GM21619 (cell line): ENCODE measurements around the gene DTD1.
A peak's percentile ranks its signal among the peaks of the same experiment; 100 is the strongest.

Experiments used
- ATAC-seq: cut with Tn5 transposase; IDR thresholded peaks from one replicate; pipeline ENCODE4 v1.9.1; 2021; ENCODE audit not compliant: unreplicated experiment

DTD1 gene

DNA sequence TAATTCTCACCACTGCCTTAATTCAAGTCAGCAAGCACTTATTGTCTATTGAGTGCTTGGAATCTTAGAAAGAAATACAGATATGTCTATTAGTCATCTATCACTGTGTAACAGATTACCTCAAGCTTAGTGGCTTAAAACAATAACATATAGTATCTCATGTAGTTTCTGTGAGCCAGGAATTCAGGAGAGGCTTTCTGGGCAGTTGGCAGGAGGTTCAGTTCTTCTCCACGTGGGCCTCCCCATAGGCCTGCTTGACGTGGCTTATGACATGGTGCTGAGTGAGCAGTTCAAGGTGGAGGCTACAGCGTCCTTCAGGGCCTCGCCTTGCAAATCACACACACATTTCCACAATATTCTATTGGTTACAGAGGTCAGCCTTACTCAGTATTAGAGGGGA is 69.7 kb downstream of the DTD1 start:
- ATAC-seq = no peak

- ATAC-seq = peak; percentile 45
These were observed 74.6 kb downstream of the DTD1 start for GRCh38 chr20:18662279-18663040.

DNA sequence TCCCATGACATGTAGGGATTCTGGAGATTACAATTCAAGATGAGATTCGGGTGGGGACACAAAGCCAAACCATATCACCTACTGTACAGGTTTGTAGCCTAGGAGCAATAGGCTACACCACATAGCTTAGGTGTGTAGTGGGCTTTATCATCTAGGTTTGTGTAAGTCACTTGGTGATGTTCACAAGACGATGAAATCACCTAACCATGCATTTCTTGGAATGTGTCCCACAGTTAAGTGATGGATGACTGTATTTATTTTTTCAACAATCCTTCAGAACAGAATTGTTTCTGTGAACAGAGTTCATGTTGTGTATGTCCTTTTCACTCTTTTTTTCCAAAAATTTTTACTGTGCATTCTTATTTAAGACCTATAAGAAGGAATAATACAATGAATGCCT is 76.1 kb downstream of the DTD1 start:
- no peak for ATAC-seq

DNA sequence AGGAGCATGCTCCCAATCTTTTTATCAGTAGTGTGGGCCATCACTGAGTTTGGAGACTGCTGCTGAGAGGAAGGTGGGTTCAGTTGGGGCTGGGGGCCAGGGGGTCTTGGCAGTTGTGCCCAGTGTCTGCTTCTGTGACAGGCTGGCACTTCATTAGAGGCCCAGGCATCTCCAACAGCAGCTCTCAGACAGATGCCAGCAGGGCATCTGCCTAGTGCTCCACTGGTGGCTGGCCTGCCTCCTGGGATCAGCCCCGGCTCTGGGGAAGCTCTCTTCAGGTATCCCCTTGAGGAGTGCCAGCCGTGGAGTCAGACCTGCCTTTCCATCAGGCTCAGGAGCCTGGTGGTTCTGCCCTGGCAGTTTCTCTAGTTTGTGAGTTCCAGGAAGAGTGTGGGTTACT is 77.3 kb downstream of the DTD1 start:
- ATAC-seq = no peak

- no peak for ATAC-seq
These were observed 79.1 kb downstream of the DTD1 start for GRCh38 chr20:18666803-18667415.

DNA sequence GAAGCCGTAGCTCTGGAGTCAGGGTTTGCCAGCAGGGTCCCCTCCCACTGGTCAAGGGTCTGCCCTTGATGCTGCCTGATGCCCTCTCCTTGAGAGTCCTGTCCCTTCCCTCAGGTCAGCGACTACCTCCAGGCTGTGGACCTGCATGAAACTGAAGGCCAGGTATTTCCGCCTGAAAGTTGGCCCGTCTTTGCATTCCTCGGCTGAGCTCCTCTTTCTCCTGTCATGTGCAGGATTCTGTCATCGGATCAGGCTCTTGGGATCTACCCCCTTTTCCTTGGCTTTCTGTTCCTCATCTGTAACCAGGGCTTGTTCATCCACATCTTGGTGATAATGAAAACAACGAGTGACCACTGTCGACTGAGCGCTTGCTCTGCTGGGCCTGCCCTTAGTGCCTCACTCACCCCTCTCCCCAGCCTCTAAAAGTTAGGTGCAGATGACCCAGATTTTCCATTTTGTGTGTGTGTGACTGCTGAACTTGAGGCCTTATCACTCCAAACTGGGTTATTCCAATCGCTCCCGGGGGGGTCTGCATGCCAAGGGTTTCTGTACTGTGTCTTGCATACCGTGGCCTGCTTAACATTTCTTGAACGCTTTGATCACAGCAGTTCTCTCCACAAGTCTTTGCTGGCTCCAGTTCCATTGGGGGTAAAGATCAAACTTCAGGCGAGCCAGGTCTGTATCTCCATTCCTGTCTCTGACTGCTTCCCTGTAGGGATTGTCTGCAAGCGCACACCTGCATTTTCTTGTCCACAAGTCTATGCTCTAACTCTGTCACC is 81.6 kb downstream of the DTD1 start:
- no peak for ATAC-seq

DNA sequence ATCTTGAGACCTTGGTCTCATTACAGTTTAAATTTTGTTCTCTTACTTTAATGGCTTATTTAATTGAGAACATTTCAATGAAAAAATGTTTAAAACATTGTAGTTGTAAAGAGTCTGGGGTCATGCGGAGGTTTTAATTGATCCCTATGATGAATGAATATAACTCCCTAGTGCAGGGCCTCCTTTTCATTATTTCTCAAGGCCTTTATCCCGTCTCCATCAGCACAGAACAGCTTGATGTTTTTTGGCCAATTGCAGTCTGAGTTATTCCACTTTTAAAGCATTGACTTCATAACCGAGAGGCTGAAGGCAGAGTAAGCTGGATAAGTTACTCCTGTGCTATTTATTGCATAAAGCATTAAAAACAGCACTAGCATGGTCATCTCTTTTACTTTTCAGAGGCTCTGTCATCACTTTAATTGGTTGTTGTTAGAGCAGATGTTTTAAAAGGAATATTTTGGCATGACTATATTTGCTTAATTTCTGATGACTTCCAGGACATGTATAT is 83.4 kb downstream of the DTD1 start:
- ATAC-seq = no peak

DNA sequence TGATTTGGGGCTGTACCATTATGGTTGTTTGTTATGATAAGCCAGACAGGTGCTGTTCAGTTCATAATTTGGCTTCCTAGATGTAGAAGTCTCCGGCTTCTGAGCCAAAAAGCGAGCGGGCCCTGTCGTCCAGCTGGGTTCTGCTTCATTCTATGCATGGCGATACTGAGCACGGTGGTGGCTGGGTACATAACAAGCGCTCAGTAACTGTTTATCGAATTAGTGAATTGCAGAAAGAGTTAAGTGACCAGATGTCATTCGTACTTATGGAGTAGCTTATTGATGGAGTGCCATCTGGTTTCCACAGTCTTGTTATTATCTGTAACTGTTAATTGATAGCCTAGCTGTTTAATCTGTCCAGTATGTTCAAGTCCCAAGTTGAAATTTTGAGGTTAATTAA is 85.0 kb downstream of the DTD1 start:
- no peak for ATAC-seq

- ATAC-seq = no peak
These were observed 88.5 kb downstream of the DTD1 start for GRCh38 chr20:18676396-18676795.

DNA sequence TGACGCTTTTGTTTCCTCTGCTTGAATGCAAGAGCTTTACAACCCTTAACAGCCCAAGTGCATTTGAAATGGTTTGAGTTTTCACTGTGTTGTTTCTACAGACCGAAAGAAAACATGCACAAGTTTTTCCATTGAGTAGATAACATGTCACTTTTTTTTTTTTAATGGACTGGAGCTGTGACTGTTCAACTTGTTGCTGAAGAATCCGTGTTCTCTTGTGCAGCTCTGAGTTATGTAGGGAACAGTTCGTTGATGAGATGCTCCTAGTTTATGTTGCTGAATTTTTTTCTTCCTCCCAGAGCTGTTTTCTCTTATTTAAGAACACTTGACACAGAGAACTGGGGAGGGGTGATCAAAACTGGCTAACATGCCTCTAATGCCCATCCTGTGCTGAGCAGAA is 89.3 kb downstream of the DTD1 start:
- no peak for ATAC-seq

GRCh38 chr20:18678549-18679419 is 90.9 kb downstream of the DTD1 start:
- no peak for ATAC-seq

DNA sequence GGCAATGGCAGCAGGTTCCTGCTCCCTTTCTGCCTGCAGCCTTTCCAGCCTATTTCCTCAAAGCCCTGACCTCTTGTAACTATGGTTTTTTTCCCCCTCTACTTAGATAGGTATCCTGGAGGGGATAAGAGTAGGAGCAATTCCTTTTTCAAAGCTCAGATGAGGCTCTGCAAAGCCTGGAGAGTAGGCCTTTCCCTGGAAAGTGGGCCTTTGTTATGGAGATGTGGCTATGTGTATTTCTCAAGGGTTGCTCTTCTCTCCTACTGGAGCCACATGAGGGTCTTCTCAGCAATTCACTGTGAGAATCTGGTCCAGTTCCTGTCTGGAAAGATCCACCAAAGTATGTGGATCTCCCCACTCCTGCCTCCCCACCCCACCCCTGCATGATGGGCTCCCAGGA is 96.0 kb downstream of the DTD1 start:
- ATAC-seq = no peak

- no peak for ATAC-seq
These were observed 96.9 kb downstream of the DTD1 start for GRCh38 chr20:18684775-18685174.

DNA sequence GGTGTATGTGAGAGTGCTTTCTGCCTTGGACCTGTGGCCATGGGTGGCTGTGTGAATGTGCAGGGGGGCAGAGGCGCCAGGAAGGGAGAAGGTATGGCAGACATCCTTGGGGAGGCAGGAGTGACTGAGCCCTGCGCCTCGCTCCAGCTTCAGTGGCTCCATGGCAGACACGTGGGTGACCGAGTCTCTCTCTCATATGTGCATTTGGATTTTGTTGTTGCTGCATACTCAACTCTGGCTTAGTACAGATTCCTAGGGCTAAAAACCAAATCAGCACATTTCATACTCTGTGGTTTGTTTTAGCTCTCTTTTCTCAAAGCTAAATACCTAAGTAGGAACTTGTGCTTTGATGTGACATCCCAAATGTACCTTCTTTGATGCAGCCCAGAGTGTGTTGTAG is 97.6 kb downstream of the DTD1 start:
- ATAC-seq = no peak

DNA sequence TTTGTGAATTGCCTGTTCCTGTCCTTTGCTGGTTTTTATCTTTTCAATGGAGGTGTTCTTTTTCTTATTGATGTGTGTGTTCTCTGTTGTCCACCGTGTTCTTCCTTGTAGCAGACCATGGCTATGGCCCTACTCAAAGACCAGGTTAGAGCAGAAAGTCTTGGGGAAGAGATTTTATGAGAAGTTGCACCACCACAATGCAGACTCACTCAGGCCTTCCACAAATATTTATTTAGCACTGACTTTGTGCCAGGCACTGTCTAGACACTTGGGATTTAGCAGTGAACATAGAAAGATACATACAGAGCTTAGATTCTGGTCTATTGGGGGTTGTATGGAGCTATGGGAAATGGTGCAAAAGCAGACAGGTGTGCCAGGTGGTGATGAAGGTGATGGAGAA is 98.8 kb downstream of the DTD1 start:
- ATAC-seq = no peak

DNA sequence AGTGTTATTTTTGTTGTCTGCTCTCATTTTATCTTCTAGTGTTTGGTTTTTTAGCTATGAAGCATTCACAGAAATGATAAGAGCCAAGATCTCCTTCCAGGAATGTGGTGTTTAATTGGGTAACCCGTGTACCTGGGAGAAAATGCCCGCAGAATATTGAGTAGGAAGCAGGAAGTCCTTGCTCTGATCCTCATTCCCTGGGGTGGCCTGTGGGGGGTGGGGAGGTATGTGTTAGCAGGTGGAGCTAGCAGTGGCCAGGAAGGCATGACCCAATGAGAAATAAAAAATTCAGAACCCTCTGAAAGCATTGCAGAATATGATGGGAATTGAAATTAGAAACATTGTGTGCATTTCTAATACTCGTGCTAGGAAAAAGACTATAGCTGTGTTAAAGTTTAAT is 100.8 kb downstream of the DTD1 start:
- no peak for ATAC-seq

DNA sequence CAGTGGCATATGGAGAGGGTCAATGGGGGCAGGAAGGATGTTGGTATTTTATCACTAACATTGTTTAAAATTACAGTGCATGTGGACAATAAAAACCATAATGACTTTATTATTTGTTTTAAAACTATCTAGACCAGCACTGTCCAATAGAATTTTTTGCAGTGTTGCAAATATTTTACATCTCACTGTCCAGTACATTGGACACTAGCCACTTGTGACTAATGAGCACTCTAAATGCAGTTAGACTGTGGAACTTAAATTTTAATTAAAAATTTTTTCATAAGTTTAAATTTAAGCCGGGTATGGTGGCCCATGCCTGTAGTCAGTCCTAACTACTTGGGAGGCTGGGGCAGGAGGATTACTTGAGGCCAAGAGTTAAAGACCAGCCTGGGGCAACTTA is 101.7 kb downstream of the DTD1 start:
- ATAC-seq = no peak

DNA sequence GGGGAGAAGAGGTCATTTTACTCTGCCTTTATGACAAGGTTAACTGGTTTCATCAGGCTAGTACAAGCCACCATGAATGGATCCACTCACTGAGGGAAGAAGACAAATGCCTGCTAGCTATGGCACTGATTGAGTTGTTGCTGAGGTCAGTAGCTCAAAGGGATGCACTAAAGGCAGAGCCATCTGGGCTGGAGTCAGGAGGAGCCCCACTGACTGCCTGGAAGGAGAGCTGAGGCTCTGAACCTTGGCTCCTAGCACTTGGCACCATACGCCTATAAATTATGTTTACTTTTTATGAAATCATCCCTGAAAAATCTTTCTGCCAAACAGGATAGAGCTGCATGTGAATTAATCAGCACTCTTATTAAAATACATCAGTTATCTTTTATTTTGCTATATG is 104.6 kb downstream of the DTD1 start:
- no peak for ATAC-seq

DNA sequence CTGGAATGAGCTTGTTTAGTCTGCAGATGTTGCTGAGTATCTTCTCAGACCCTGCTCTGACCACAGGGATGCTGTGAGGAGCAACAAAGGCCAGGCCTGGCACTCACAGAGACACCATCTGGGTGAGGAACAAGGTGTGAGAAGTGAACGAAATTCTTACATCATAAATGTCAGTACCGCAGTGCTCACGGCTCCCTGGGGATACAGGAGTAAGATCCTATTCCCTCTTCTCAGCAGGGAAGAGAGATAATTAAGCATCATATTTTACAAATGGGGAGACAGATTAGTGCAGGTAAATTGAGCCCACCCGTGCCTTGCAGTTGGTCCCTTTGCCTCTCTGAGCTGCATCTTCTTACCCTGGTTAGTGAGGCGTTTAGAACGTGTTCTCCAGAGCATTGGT is 106.2 kb downstream of the DTD1 start:
- no peak for ATAC-seq

- ATAC-seq = no peak
These were observed 107.3 kb downstream of the DTD1 start for GRCh38 chr20:18695175-18695574.
